GM18499 (cell line): ENCODE measurements around the gene CEP85L.

Experiments used
- ATAC-seq: cut with Tn5 transposase; IDR thresholded peaks from one replicate; pipeline ENCODE4 v1.9.1; 2021; ENCODE audit warnings: moderate number of reproducible peaks; ENCODE audit not compliant: insufficient read depth, unreplicated experiment

Gene CEP85L

DNA sequence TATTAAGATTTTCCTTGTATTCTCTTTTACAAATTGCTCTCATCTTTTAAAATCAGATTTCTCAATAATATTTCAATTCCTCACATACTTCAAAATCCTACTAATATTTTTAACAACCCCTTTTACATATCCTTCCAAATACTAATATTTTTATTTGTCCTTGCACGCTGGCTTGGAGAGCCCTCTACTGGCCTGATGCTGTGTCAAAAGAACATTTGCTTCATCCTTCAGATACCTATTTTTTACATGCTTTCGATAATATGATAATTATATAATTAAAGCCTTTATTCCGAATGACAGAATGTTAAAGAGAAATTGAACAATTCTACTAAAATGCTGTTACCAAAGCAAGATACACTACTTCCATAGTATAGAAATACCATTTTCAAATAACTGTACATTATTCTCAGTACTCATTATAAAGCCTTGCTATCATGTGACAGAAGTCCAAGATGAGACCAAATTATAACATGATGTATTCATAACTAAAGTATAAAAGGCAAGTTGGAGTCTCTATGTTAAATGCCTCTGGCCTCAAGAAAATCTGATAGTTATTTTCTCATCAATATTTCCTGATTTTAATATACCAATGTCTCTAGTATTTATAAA, 142.3 kb downstream of the CEP85L start:
- no peak for ATAC-seq

DNA sequence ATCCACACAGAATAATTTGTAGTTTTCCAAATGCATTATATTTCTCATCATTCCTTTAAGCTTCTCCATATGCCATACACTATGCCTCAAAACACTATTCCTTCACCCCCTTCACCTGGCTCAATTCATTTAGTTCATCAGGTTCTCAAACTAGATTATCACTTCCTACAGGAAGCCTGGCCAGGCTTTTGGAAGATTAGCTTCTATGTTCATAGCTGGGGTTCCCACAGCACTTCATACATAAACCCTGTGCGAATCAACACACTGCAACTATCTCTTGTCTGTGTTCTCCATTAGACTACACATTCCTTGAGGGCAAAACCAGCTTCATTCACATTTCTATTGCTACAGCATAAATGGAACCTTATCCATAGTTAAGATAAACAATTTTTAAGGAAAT, 143.8 kb downstream of the CEP85L start:
- ATAC-seq = no peak

DNA sequence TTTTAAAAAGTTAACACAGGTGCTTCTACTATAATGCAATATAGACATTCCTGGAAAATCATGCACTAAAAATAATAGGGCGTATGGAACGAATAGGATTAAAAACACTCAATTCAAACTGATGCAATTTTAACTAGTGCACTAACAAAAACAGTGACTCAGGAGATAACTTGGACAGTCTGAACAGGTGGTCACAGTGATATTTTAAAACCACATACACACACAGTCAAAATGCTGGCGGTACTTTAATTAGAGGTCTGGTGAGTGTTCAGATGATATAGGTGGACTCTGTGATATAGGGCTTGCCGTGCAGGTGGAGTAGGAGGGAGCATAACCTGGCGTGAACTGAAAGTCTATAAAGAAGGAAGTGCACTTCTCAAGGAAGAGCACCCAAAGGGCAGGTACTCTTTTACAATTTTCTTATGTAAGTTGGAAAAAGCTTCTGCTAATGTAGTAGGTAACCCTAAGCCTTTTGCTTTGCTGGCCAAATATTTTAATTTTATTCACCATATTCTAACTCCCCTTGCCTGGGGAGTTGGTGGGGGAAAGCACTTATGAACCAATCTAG, 145.2 kb downstream of the CEP85L start:
- ATAC-seq = no peak

DNA sequence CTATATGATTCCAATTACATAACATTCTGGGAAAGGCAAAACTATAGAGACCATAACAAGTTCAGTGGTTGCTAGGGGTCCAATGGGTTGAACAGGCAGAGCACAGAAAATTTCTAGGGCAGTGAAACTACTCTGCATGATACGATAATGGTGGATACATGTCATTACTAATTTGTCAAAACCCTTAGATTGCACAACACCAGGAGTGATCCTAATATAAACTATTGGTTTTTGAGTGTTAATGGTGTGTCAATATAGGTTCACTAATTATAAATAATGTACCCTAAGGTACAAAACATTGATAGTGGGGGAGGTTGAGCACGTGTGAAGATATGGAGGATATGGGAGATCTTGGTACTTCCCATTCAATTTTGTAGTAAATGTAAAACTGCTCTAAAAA, 145.7 kb downstream of the CEP85L start:
- no peak for ATAC-seq

- ATAC-seq = no peak
Measured at GRCh38 chr6:118504611-118505010, 146.8 kb downstream of the CEP85L start.

GRCh38 chr6:118502169-118502568, 149.2 kb downstream of the CEP85L start:
- ATAC-seq = no peak

- ATAC-seq = no peak
Measured at GRCh38 chr6:118501765-118502164, 149.6 kb downstream of the CEP85L start.

- no peak for ATAC-seq
Measured at GRCh38 chr6:118501099-118501498, 150.3 kb downstream of the CEP85L start.

DNA sequence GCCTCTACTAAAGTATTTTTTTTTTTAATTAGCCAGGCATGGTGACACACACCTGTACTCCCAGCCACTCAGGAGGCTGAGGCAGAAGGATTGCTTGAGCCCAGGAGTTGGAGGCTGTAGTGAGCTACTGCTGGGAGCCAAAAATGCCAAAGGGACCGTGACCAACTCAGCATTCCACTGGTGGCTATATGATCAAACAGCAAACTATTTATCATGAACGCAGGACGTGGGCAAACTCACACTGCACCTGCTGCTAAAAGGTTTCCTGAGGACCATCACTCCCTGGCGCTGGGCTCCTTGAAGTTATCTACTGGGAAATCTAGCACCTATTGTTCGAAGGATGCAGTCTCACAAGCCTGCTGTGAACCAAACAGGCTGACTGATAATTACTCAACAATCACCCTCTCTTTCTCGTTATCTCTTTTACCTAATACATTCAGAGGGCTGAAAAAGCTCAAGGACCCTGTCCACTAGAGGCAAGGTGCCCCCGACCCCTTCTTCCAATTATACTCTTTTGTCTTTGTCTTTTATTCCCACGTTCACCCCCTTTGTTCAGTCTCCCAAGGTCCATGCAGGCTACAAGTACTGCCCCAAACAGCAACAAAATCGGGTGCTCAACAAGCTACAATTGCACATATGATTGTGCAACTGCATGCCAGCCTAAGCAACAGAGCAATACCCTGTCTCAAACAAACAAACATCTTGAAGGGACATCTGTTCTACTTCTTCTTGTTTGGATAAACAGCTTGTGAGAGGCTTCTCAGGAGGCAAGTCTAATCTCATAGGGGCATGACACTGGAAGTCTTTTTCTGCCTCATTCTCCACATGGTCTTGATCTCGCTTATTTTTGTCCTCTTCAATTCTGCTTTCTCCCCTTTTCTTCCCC, 151.0 kb downstream of the CEP85L start:
- no peak for ATAC-seq

GRCh38 chr6:118495485-118496280, 155.7 kb downstream of the CEP85L start:
- ATAC-seq = no peak

DNA sequence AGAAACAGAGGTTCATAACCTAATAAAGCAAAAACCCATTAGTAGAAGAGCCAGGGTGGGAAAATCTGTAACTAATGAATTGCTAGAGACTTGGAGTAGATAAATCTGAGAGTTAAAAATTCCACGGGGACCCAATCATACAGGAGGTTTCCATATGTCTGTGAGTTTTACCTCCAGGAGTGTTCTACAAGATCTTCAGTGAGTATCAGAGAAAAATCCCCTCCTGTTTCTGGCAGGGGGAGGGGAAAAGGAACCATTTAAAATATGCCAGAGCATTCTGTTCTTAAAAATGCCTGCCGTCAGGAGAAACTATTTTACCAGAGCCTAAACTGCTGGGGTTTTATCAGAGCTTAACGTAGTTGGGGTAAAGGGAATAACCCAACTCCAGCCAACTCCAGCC, 157.3 kb downstream of the CEP85L start:
- no peak for ATAC-seq

GRCh38 chr6:118489990-118490389, 161.4 kb downstream of the CEP85L start:
- no peak for ATAC-seq

DNA sequence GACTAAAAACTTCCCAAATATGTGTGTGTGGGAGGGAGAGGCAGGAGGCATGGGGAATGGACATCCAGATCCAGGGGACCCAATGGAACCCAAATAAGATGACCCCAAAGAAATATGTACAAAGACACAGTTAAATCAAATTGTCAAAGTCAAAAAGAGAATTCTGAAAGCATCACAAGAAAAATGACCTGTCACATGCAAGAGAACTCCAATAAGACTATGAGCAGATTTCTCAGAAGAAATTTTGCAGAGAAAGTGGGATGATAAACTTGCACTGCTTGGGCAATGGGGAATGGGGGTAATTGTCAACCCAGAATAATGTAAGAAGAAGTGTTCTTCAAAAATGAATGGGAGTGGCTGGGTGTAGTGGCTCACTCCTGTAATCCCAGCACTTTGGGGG, 162.8 kb downstream of the CEP85L start:
- no peak for ATAC-seq

- peak; percentile 98 for ATAC-seq
Measured at GRCh38 chr6:118485601-118486550, 165.5 kb downstream of the CEP85L start.

GRCh38 chr6:118476551-118476950, 174.8 kb downstream of the CEP85L start:
- ATAC-seq = no peak

DNA sequence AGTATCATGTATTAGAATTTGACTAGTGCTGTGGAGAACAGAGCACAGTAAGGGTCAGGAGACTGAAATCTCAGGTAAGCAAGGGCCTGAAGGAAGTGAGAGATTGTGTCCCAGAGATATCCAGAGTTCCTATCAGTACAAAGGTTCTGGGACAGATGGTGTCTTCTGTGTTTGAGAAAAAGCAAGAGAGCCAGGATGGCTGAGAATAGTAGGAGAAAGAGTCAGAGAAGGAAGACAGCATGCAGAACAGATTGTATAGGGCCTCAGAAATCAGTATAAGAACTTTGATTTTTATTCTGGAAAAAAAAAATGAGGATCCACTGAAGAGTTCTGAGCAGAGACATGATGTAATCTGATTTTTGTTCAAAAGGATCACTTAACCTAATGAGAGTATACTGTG, 178.1 kb downstream of the CEP85L start:
- no peak for ATAC-seq

DNA sequence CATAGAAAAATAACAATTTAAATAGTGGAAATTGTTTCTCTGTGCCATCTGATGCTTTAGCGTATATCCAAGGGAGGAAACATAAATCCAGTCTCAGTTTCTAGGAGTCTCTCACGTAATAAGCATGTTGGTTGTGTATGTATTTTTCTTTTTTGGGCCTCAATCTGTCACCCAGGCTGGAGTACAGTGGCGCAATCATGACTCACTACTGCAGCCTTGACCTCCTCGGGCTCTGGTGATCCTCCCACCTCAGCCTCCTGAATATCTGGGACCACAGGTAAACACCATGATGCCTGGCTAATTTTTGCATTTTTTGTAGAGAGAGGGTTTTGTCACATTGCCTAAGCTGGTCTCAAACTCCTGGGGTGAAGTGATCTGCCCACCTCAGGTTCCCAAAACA, 181.9 kb downstream of the CEP85L start:
- ATAC-seq = no peak

GRCh38 chr6:118468682-118469465, 182.5 kb downstream of the CEP85L start:
- ATAC-seq = no peak

GRCh38 chr6:118467181-118467580, 184.2 kb downstream of the CEP85L start:
- ATAC-seq = peak; percentile 81
